K562 (cell line): Measurements from ENCODE around the gene C1GALT1C1L. TPM values are rescaled to one million over a fixed set of nuclear protein-coding genes. Genes with fewer than 3 reads are reported as not detected.

Experiments used
- ATAC-seq: fragments of 200-7000 bp; cut with Tn5 transposase; 3 replicates; pipeline ENCODE4 v1.9.1; 2020; ENCODE audit warnings: moderate library complexity
- BruUV-seq: library from RNA; stranded (reverse); fragments of 400-500 nt; replicated peaks from 2 replicates; lab custom pipeline; 2021; lab: Mats Ljungman, UMichigan
- CTCF ChIA-PET: fragments of 300-600 bp; formaldehyde crosslinking; extraction: SDS; loops from one replicate; lab custom pipeline; 2021; ENCODE audit warnings: low intra/inter-chr PET ratio; lab: Yijun Ruan, JAX
- POLR2A ChIA-PET: fragments of 300-600, 350-650 bp; sonication (Branson Sonifier 250); formaldehyde crosslinking; extraction: SDS; loops from one replicate; lab custom pipeline; 2021; ENCODE audit warnings: antibody characterized with exemption, inconsistent platforms; lab: Yijun Ruan, JAX
- DNase-seq, 4 experiments: peaks; one replicate each; pipeline versions ENCODE4 v3.0.0 to v3.0.0-alpha.2; 2011 to 2018; ENCODE audit warnings: low spot score in 3 of 4, mixed read lengths in 3 of 4; ENCODE audit errors: extremely low read depth in 1 of 4
- FAIRE-seq: peaks from 2 replicates; lab custom pipeline; 2011; peaks lifted over from hg19 to GRCh38; lab: Jason Lieb, UNC
- H2AFZ ChIP-seq: 2 replicates; pipeline ENCODE4 v1.6.0; 2011; ENCODE audit warnings: low read depth, low read length, control low read depth, inconsistent platforms
- H3K27ac ChIP-seq: fragments of 200-600 bp; 3 replicates; pipeline ENCODE4 v1.8.0; 2011; ENCODE audit warnings: low read depth, mild to moderate bottlenecking, control low read depth, inconsistent platforms, low read length, moderate library complexity, mixed read lengths; ENCODE audit errors: extremely low read depth
- H3K27me3 ChIP-seq, 2 experiments: fragments of 300-600 bp in 1 of 2; 2 replicates in 1 of 2; 3 replicates in 1 of 2; pipeline versions ENCODE4 v1.6.0 to v1.8.0; 2011; ENCODE audit warnings: inconsistent platforms in 2 of 2, low read length in 2 of 2, mild to moderate bottlenecking in 1 of 2, mixed read lengths in 1 of 2, moderate library complexity in 1 of 2; ENCODE audit not compliant: control insufficient read depth in 2 of 2, insufficient read depth in 2 of 2
- H3K36me3 ChIP-seq: fragments of 300-600 bp; 3 replicates; pipeline ENCODE4 v1.8.0; 2011; ENCODE audit warnings: mild to moderate bottlenecking, low read length, inconsistent platforms; ENCODE audit not compliant: control insufficient read depth, insufficient read depth
- H3K4me1 ChIP-seq, 2 experiments: fragments of 200-600 bp in 1 of 2; replicated peaks in 1 of 2; 2 replicates in 1 of 2; 3 replicates in 1 of 2; pipeline versions ENCODE4 v1.5.1 to v1.8.0; 2011; ENCODE audit warnings: inconsistent platforms in 2 of 2, low read length in 2 of 2, mild to moderate bottlenecking in 1 of 2, mixed read lengths in 1 of 2, moderate library complexity in 1 of 2; ENCODE audit not compliant: control insufficient read depth in 2 of 2, insufficient read depth in 2 of 2
- H3K4me2 ChIP-seq: 2 replicates; pipeline ENCODE4 v1.6.1; 2011; ENCODE audit warnings: low read length, control low read depth, inconsistent platforms, mixed read lengths; ENCODE audit not compliant: insufficient read depth
- H3K4me3 ChIP-seq: fragments of 200-600 bp; sonication (generic), shearing (Covaris generic); 2 replicates; pipeline ENCODE4 v1.5.1; 2016; ENCODE audit warnings: control low read depth, inconsistent platforms
- H3K79me2 ChIP-seq: fragments of 200-600 bp; 3 replicates; pipeline ENCODE4 v1.8.0; 2011; ENCODE audit warnings: low read length, inconsistent platforms; ENCODE audit not compliant: control insufficient read depth, insufficient read depth
- H3K9ac ChIP-seq, 2 experiments: 2 replicates each; pipeline versions ENCODE4 v1.6.0 to v1.6.1; 2011; ENCODE audit warnings: low read depth in 2 of 2, low read length in 2 of 2, control low read depth in 1 of 2, inconsistent platforms in 1 of 2, mild to moderate bottlenecking in 1 of 2, mixed read lengths in 1 of 2; ENCODE audit not compliant: insufficient read depth in 1 of 2
- H3K9me1 ChIP-seq: one replicate; pipeline ENCODE4 v1.6.0; 2011; ENCODE audit warnings: inconsistent platforms, mild to moderate bottlenecking, low read length, moderate library complexity; ENCODE audit not compliant: control insufficient read depth, insufficient read depth
- H3K9me3 ChIP-seq: replicated peaks from 2 replicates; pipeline ENCODE4 v1.5.1; 2011; ENCODE audit warnings: low read depth, low read length, inconsistent platforms; ENCODE audit not compliant: control insufficient read depth, insufficient read depth
- H4K20me1 ChIP-seq: replicated peaks from 2 replicates; pipeline ENCODE4 v1.6.1; 2011; ENCODE audit warnings: low read length, inconsistent platforms, mixed read lengths; ENCODE audit not compliant: control insufficient read depth, insufficient read depth
- TFAP4 ChIP-seq: sonication (generic); formaldehyde crosslinking; IDR thresholded peaks from 2 replicates; pipeline ENCODE4 v1.8.0; 2022; ENCODE audit warnings: missing genetic modification reagents, mild to moderate bottlenecking, moderate library complexity, borderline replicate concordance
- ZNF121 ChIP-seq: sonication (generic); formaldehyde crosslinking; conservative IDR thresholded peaks from 2 replicates; pipeline ENCODE4 v1.8.0; 2022; ENCODE audit warnings: missing genetic modification reagents
- WGBS: fragments of 100-300 bp; shearing (Covaris generic); methylation state at CpG from one replicate; pipeline ENCODE4 v1.1.6; 2016; ENCODE audit warnings: low coverage, mixed read lengths; ENCODE audit not compliant: insufficient coverage; ENCODE audit errors: missing lambda C conversion rate; 5-methylcytosine and 5-hydroxymethylcytosine counted together
- in situ Hi-C: fragments of 300-500 bp; cut with MboI; formaldehyde crosslinking; loops from 4 replicates; pipeline ENCODE4 v1.15.0; 2018; ENCODE audit warnings: inconsistent platforms, mixed read lengths
- intact Hi-C: fragments of 100-400 bp; cut with micrococcal nuclease; formaldehyde crosslinking; loops from 2 replicates; pipeline ENCODE4 v1.14.2; 2022
- polyA plus RNA-seq, 8 experiments: library from polyadenylated mRNA; depleted of rRNA in 4 of 8; stranded (reverse) in 5 of 8; unstranded in 3 of 8; fragments of >200 nt; fragmentation: Nextera tagmentation in 2 of 8; fragmentation: Illumina TruSeq in 1 of 8; extraction: Ambion mirVana in 2 of 8; extraction: Trizol in 1 of 8; gene quantifications; 2 replicates each; pipeline versions ENCODE4 v1.2.1 to v1.2.3, GENCODE V29; 2011 to 2014; ENCODE audit warnings: inconsistent platforms in 1 of 8, missing spikeins in 1 of 8
- total RNA-seq, 7 experiments: library from RNA; depleted of rRNA in 6 of 7; stranded (reverse); fragments of >200 nt in 6 of 7; fragmentation: Illumina TruSeq in 2 of 7; extraction: Trizol in 2 of 7; gene quantifications; 2 replicates each; pipeline versions ENCODE4 v1.2.1 to v1.2.3, GENCODE V29; 2011 to 2021; ENCODE audit warnings: low replicate concordance in 1 of 7

The C1GALT1C1L gene
- total and polyA plus RNA-seq, 9 of the 15 experiments (the other 6 are each of a cell fraction or from before 2014, with no cell fraction given) = 1.0 to 4.4 (median 1.9) TPM

DNA sequence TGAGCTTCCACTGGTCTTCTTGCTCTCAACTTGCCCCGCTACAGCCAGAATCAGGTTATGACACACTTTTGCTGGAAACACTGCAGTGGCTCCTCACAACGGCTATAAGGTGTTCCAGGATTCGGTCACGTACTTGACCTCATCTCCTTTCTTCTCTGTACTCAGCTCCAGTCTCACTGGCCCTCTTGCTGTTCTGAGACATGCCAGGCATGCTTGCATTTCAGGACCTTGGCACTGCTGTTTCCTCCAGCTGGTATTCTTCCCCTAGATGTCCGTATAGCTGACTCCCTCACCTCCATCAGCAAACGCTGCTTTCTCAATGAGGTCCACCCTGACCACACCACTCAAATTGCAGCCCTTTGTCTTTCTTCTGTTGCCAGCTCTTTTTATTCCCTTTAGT lies 31.9 kb upstream of the C1GALT1C1L start:
- intact Hi-C loops = no loop called here
- Histone ChIP-seq H2AFZ (peak overlapping the region; percentile 82), H3K4me1 (peaks cover 0 to 2% of the 10 kb centered on the region in 2 experiments; a peak in 1 of 5 replicates), H3K4me2 (peak overlapping the region; percentile 28), H3K9ac (no peak overlapping the region), H3K4me3 (no peak overlapping the region), H3K27ac (no peak overlapping the region), H4K20me1 (no peaks in the 10 kb centered on the region), H3K79me2 (no peaks in the 10 kb centered on the region), H3K36me3 (no peaks in the 10 kb centered on the region), H3K9me1 (no peaks in the 10 kb centered on the region), H3K27me3 (no peaks in the 10 kb centered on the region), H3K9me3 (no peaks in the 10 kb centered on the region)
- POLR2A ChIA-PET = interaction anchor here (1.6 kb wide), 1 partner anchor 17 kb away, joined by 9 read pairs; no protein-coding TSS in a partner anchor
- no peak for DNase-seq
- TF ChIP-seq TFAP4 (CRISPR knock-in tag) = 0 out of 2 replicates have a peak, but pooled peaks have one; percentile 28
- TF ChIP-seq ZNF121 (CRISPR knock-in tag) = no peak
- peak; percentile 51 for FAIRE-seq
- ATAC-seq = peak; percentile 58
- in situ Hi-C loops = no loop called here
- WGBS = 51% methylated on average over 6 of the region's 6 CpGs
- BruUV-seq = no TSS peak
- CTCF ChIA-PET = no interaction called here
